GM12878 (cell line): ENCODE measurements around the gene IGLL5. TPM values are rescaled to one million over a fixed set of nuclear protein-coding genes. Genes with fewer than 3 reads are reported as not detected.

Source experiments
- ATAC-seq: fragments of 200-7000 bp; cut with Tn5 transposase; 3 replicates; pipeline ENCODE4 v1.9.1; 2020; ENCODE audit warnings: mild to moderate bottlenecking, moderate library complexity
- BruUV-seq: library from RNA; stranded (reverse); fragments of 400-500 nt; replicated peaks from 2 replicates; lab custom pipeline; 2021; lab: Mats Ljungman, UMichigan
- CTCF ChIA-PET: fragments of 300-600 bp; sonication (Branson Sonifier 250); formaldehyde crosslinking; extraction: SDS; loops from one replicate; lab custom pipeline; 2021; ENCODE audit warnings: inconsistent platforms; lab: Yijun Ruan, JAX
- POLR2A ChIA-PET: fragments of 350-600 bp; formaldehyde crosslinking; extraction: SDS; loops from one replicate; lab custom pipeline; 2021; ENCODE audit warnings: inconsistent platforms; lab: Charles Lee
- RAD21 ChIA-PET: fragments of 300-600 bp; sonication (Branson Sonifier 250); formaldehyde crosslinking; loops from one replicate; lab custom pipeline; 2023; ENCODE audit warnings: antibody characterized with exemption; ENCODE audit not compliant: unreplicated experiment; lab: Charles Lee
- SMC1A ChIA-PET: fragments of 300-600 bp; sonication (Branson Sonifier 250); formaldehyde crosslinking; loops from one replicate; lab custom pipeline; 2023; ENCODE audit not compliant: unreplicated experiment, uncharacterized antibody; lab: Charles Lee
- DNase-seq: peaks from one replicate; pipeline ENCODE4 v3.0.0-alpha.2; 2011; ENCODE audit warnings: low read depth, low spot score
- FAIRE-seq: peaks from 3 replicates; lab custom pipeline; 2011; peaks lifted over from hg19 to GRCh38; lab: Jason Lieb, UNC
- H2AFZ ChIP-seq: 2 replicates; pipeline ENCODE4 v1.6.0; 2011; ENCODE audit warnings: low read depth, low read length, control low read depth; ENCODE audit not compliant: control insufficient read depth
- H3K27ac ChIP-seq: 2 replicates; pipeline ENCODE4 v1.5.1; 2011; ENCODE audit warnings: control low read depth; ENCODE audit not compliant: control insufficient read depth, insufficient read depth
- H3K27me3 ChIP-seq, 2 experiments: replicated peaks in 1 of 2; 2 replicates each; pipeline versions ENCODE4 v1.6.0 to v1.6.1; 2011; ENCODE audit warnings: low read length in 1 of 2; ENCODE audit not compliant: control insufficient read depth in 2 of 2, insufficient read depth in 2 of 2
- H3K36me3 ChIP-seq, 2 experiments: 2 replicates each; pipeline ENCODE4 v1.5.1; 2011; ENCODE audit warnings: low read length in 1 of 2; ENCODE audit not compliant: control insufficient read depth in 2 of 2, insufficient read depth in 2 of 2
- H3K4me1 ChIP-seq: 2 replicates; pipeline ENCODE4 v1.6.1; 2011; ENCODE audit warnings: mild to moderate bottlenecking, low read length, moderate library complexity, mixed read lengths; ENCODE audit not compliant: control insufficient read depth, insufficient read depth
- H3K4me2 ChIP-seq: 2 replicates; pipeline ENCODE4 v1.6.0; 2011; ENCODE audit warnings: control low read depth; ENCODE audit not compliant: control insufficient read depth, insufficient read depth
- H3K4me3 ChIP-seq: fragments of 200-600 bp; sonication (generic); 2 replicates; pipeline ENCODE4 v1.5.1; 2016
- H3K79me2 ChIP-seq: 2 replicates; pipeline ENCODE4 v1.6.0; 2011; ENCODE audit warnings: low read length; ENCODE audit not compliant: control insufficient read depth, insufficient read depth
- H3K9ac ChIP-seq: 2 replicates; pipeline ENCODE4 v1.8.0; 2011; ENCODE audit warnings: low read length, control low read depth, mixed read lengths; ENCODE audit not compliant: control insufficient read depth, insufficient read depth
- H3K9me3 ChIP-seq: replicated peaks from 3 replicates; pipeline ENCODE4 v1.5.1; 2011; ENCODE audit warnings: mild to moderate bottlenecking, low read length; ENCODE audit not compliant: control insufficient read depth, insufficient read depth
- H4K20me1 ChIP-seq: 2 replicates; pipeline ENCODE4 v1.6.0; 2011; ENCODE audit not compliant: control insufficient read depth, insufficient read depth
- CBFB ChIP-seq: IDR thresholded peaks from 2 replicates; pipeline ENCODE4 v1.6.1; 2016; ENCODE audit warnings: antibody characterized with exemption, low read depth
- CHD2 ChIP-seq: IDR thresholded peaks from 2 replicates; pipeline ENCODE4 v1.6.1; 2011; ENCODE audit warnings: low read depth, low read length, improper control_type of control experiment, borderline replicate concordance
- MEF2A ChIP-seq: IDR thresholded peaks from 2 replicates; pipeline ENCODE4 v1.6.1; 2011; ENCODE audit warnings: low read depth, mild to moderate bottlenecking, low read length, moderate library complexity; ENCODE audit not compliant: insufficient read depth
- NFIC ChIP-seq: IDR thresholded peaks from 2 replicates; pipeline ENCODE4 v1.6.1; 2012; ENCODE audit warnings: low read depth, mild to moderate bottlenecking, inconsistent platforms, low read length, moderate library complexity
- NFXL1 ChIP-seq: fragments of 450-650 bp; IDR thresholded peaks from 2 replicates; pipeline ENCODE4 v1.6.1; 2017; ENCODE audit warnings: antibody characterized with exemption, mild to moderate bottlenecking, borderline replicate concordance
- PRDM15 ChIP-seq: fragments of 450-650 bp; formaldehyde crosslinking; IDR thresholded peaks from 2 replicates; pipeline ENCODE4 v1.4.0; 2020; ENCODE audit warnings: mild to moderate bottlenecking, moderate library complexity
- SUZ12 ChIP-seq: fragments of 200-600 bp; sonication (generic); IDR thresholded peaks from one replicate; pipeline ENCODE4 v1.6.1; 2018; ENCODE audit warnings: antibody characterized with exemption, mild to moderate bottlenecking; ENCODE audit not compliant: unreplicated experiment
- TCF12 ChIP-seq: IDR thresholded peaks from 2 replicates; pipeline ENCODE4 v1.6.1; 2011; ENCODE audit warnings: low read depth, mild to moderate bottlenecking, low read length
- YY1 ChIP-seq: IDR thresholded peaks from 2 replicates; pipeline ENCODE4 v1.6.1; 2011; ENCODE audit warnings: low read depth, mild to moderate bottlenecking, low read length
- ZBED1 ChIP-seq: IDR thresholded peaks from 2 replicates; pipeline ENCODE4 v1.6.1; 2016; ENCODE audit warnings: borderline replicate concordance
- WGBS: methylation state at CpG from one replicate; pipeline ENCODE4 v1.1.6; 2016; ENCODE audit warnings: low lambda C conversion rate; ENCODE audit not compliant: insufficient replicate concordance, insufficient coverage; ENCODE audit errors: missing lambda C conversion rate; 5-methylcytosine and 5-hydroxymethylcytosine counted together
- in situ Hi-C: fragments of 300-500 bp; cut with MboI; formaldehyde crosslinking; loops from 9 replicates; pipeline ENCODE4 v1.14.3; 2018; ENCODE audit warnings: mixed read lengths
- intact Hi-C: fragments of 100-400 bp; cut with micrococcal nuclease; formaldehyde crosslinking; loops from one replicate; pipeline ENCODE4 v1.14.2; 2022; ENCODE audit not compliant: unreplicated experiment
- polyA plus RNA-seq, 11 experiments: library from polyadenylated mRNA; depleted of rRNA in 4 of 11; unstranded in 6 of 11; stranded (reverse) in 5 of 11; fragments of >200 nt; fragmentation: Nextera tagmentation in 4 of 11; fragmentation: Illumina TruSeq in 1 of 11; extraction: Ambion mirVana in 4 of 11; extraction: Trizol in 1 of 11; gene quantifications; 1 replicate in 1 of 11; 2 replicates in 10 of 11; pipeline versions ENCODE4 v1.2.1 to v1.2.3, GENCODE V29; 2011 to 2016; ENCODE audit warnings: inconsistent platforms in 2 of 11, missing spikeins in 2 of 11, low read depth in 1 of 11
- total RNA-seq, 4 experiments: library from RNA; depleted of rRNA in 3 of 4; stranded (reverse); fragments of >200 nt in 3 of 4; fragmentation: Illumina TruSeq in 1 of 4; extraction: Trizol in 1 of 4; gene quantifications; 2 replicates each; pipeline versions ENCODE4 v1.2.1 to v1.2.3, GENCODE V29; 2013 to 2021
- TF ChIP-seq, protein P1 (sequence below): fragments of 450-650 bp; IDR thresholded peaks from 2 replicates; pipeline ENCODE4 v1.6.1; 2018; ENCODE audit warnings: borderline replicate concordance, mild to moderate bottlenecking; ENCODE audit not compliant: partially characterized antibody
- TF ChIP-seq, protein P2 (sequence below): IDR thresholded peaks from 2 replicates; pipeline ENCODE4 v1.6.1; 2012; ENCODE audit warnings: improper control_type of control experiment, low read depth, low read length; ENCODE audit not compliant: insufficient replicate concordance

Gene IGLL5
- total and polyA plus RNA-seq, 10 of the 15 experiments (the other 5 are each of a cell fraction or from before 2014, with no cell fraction given): not detected

- intact Hi-C loops: no loop called here
- SMC1A ChIA-PET: interaction anchor here (0.6 to 2.3 kb wide), 4 partner anchors 11 to 58 kb away, joined by 3 to 18 read pairs (median 8); no protein-coding TSS in a partner anchor
- POLR2A ChIA-PET: interaction anchor here (1.9 to 4.1 kb wide), 2 partner anchors 11 to 15 kb away, joined by 10 to 21 read pairs; no protein-coding TSS in a partner anchor
- TF ChIP-seq, protein P1, sequence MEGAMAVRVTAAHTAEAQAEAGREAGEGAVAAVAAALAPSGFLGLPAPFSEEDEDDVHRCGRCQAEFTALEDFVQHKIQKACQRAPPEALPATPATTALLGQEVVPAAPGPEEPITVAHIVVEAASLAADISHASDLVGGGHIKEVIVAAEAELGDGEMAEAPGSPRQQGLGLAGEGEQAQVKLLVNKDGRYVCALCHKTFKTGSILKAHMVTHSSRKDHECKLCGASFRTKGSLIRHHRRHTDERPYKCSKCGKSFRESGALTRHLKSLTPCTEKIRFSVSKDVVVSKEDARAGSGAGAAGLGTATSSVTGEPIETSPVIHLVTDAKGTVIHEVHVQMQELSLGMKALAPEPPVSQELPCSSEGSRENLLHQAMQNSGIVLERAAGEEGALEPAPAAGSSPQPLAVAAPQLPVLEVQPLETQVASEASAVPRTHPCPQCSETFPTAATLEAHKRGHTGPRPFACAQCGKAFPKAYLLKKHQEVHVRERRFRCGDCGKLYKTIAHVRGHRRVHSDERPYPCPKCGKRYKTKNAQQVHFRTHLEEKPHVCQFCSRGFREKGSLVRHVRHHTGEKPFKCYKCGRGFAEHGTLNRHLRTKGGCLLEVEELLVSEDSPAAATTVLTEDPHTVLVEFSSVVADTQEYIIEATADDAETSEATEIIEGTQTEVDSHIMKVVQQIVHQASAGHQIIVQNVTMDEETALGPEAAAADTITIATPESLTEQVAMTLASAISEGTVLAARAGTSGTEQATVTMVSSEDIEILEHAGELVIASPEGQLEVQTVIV: no peak
- TF ChIP-seq CHD2 (no peak), YY1 (0 out of 2 replicates have a peak, but pooled peaks have one; percentile 24), TCF12 (peak; percentile 79), ZBED1 (no peak), SUZ12 (no peak), NFXL1 (no peak), NFIC (no peak), CBFB (no peak), PRDM15 (no peak), MEF2A (no peak)
- TF ChIP-seq, protein P2, sequence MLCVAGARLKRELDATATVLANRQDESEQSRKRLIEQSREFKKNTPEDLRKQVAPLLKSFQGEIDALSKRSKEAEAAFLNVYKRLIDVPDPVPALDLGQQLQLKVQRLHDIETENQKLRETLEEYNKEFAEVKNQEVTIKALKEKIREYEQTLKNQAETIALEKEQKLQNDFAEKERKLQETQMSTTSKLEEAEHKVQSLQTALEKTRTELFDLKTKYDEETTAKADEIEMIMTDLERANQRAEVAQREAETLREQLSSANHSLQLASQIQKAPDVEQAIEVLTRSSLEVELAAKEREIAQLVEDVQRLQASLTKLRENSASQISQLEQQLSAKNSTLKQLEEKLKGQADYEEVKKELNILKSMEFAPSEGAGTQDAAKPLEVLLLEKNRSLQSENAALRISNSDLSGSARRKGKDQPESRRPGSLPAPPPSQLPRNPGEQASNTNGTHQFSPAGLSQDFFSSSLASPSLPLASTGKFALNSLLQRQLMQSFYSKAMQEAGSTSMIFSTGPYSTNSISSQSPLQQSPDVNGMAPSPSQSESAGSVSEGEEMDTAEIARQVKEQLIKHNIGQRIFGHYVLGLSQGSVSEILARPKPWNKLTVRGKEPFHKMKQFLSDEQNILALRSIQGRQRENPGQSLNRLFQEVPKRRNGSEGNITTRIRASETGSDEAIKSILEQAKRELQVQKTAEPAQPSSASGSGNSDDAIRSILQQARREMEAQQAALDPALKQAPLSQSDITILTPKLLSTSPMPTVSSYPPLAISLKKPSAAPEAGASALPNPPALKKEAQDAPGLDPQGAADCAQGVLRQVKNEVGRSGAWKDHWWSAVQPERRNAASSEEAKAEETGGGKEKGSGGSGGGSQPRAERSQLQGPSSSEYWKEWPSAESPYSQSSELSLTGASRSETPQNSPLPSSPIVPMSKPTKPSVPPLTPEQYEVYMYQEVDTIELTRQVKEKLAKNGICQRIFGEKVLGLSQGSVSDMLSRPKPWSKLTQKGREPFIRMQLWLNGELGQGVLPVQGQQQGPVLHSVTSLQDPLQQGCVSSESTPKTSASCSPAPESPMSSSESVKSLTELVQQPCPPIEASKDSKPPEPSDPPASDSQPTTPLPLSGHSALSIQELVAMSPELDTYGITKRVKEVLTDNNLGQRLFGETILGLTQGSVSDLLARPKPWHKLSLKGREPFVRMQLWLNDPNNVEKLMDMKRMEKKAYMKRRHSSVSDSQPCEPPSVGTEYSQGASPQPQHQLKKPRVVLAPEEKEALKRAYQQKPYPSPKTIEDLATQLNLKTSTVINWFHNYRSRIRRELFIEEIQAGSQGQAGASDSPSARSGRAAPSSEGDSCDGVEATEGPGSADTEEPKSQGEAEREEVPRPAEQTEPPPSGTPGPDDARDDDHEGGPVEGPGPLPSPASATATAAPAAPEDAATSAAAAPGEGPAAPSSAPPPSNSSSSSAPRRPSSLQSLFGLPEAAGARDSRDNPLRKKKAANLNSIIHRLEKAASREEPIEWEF: no peak
These were observed 26.4 kb downstream of the IGLL5 start for GRCh38 chr22:22913989-22914388.

More at GRCh38 chr22:22913989-22914388, 26.4 kb downstream of the IGLL5 start:
- FAIRE-seq (peak; percentile 13), DNase-seq (no peak), ATAC-seq (peak; percentile 61)
- WGBS: 11% methylated on average over 5 of the region's 5 CpGs
- Histone ChIP-seq H3K79me2 (no peaks in the 10 kb centered on the region), H4K20me1 (no peaks in the 10 kb centered on the region), H3K36me3 (no peaks in the 10 kb centered on the region), H3K9ac (no peak overlapping the region), H3K9me3 (no peaks in the 10 kb centered on the region), H2AFZ (no peak overlapping the region), H3K4me1 (peaks cover 31% of the 10 kb centered on the region), H3K27me3 (no peaks in the 10 kb centered on the region), H3K27ac (no peak overlapping the region), H3K4me2 (no peak overlapping the region), H3K4me3 (no peak overlapping the region)
- no TSS peak for BruUV-seq
- ChIA-PET CTCF (interaction anchor here (1.4 to 1.7 kb wide), 2 partner anchors 15 to 21 kb away, joined by 3 to 5 read pairs; no protein-coding TSS in a partner anchor), RAD21 (interaction anchor here (1.1 to 1.6 kb wide), 3 partner anchors 10 to 21 kb away, joined by 3 to 6 read pairs (median 4); no protein-coding TSS in a partner anchor)
- in situ Hi-C loops: loop anchor here (5.0 to 25.0 kb wide), 3 partner anchors 559 to 1202 kb away; no protein-coding TSS in a partner anchor
